H1 (cell line): ENCODE data around the gene SPACA7. TPM values are rescaled to one million over a fixed set of nuclear protein-coding genes. Genes with fewer than 3 reads are reported as not detected.

Experiments used
- CTCF ChIA-PET: fragments of 300-600 bp; sonication (Branson Sonifier 250); formaldehyde crosslinking; loops from one replicate; lab custom pipeline; 2021; ENCODE audit not compliant: partially characterized antibody; lab: Charles Lee
- POLR2A ChIA-PET: fragments of 300-600 bp; sonication (Branson Sonifier 250); formaldehyde crosslinking; loops from one replicate; lab custom pipeline; 2021; ENCODE audit warnings: inconsistent platforms; ENCODE audit not compliant: partially characterized antibody; lab: Charles Lee
- DNase-seq, 2 experiments: peaks; one replicate each; pipeline versions ENCODE4 v3.0.0 to v3.0.0-alpha.2; 2010 to 2022; ENCODE audit warnings: low spot score in 2 of 2, low read depth in 1 of 2, mixed read lengths in 1 of 2
- FAIRE-seq: peaks from 2 replicates; lab custom pipeline; 2011; peaks lifted over from hg19 to GRCh38; lab: Jason Lieb, UNC
- H2AFZ ChIP-seq: 2 replicates; pipeline ENCODE4 v1.8.1; 2012; ENCODE audit warnings: low read length, inconsistent platforms
- H2AK5ac ChIP-seq: 2 replicates; pipeline ENCODE4 v1.6.1; 2013; ENCODE audit warnings: low read depth, low read length
- H2BK120ac ChIP-seq: replicated peaks from 2 replicates; pipeline ENCODE3; 2013; ENCODE audit warnings: low read depth, low read length, inconsistent platforms
- H2BK12ac ChIP-seq: 2 replicates; pipeline ENCODE4 v1.6.1; 2013; ENCODE audit warnings: low read depth, low read length
- H2BK15ac ChIP-seq: 2 replicates; pipeline ENCODE4 v1.6.1; 2013; ENCODE audit warnings: low read length
- H2BK20ac ChIP-seq: 2 replicates; pipeline ENCODE4 v1.6.1; 2013; ENCODE audit warnings: low read length
- H2BK5ac ChIP-seq: 2 replicates; pipeline ENCODE4 v1.6.1; 2013; ENCODE audit warnings: low read depth, low read length
- H3K14ac ChIP-seq: 2 replicates; pipeline ENCODE4 v1.6.1; 2013; ENCODE audit warnings: inconsistent platforms; ENCODE audit not compliant: insufficient read length
- H3K18ac ChIP-seq: 2 replicates; pipeline ENCODE4 v1.6.1; 2013; ENCODE audit warnings: low read length; ENCODE audit errors: extremely low read depth
- H3K23ac ChIP-seq: 2 replicates; pipeline ENCODE4 v1.6.1; 2013; ENCODE audit warnings: inconsistent platforms; ENCODE audit not compliant: insufficient read length
- H3K23me2 ChIP-seq: 2 replicates; pipeline ENCODE4 v1.6.1; 2013; ENCODE audit warnings: low read depth, low read length
- H3K27ac ChIP-seq: 2 replicates; pipeline ENCODE4 v1.6.1; 2011; ENCODE audit warnings: low read depth, low read length, inconsistent platforms
- H3K27me3 ChIP-seq, 4 experiments: replicated peaks in 1 of 4; 1 replicate in 1 of 4; 2 replicates in 3 of 4; pipeline versions ENCODE4 v1.6.1 to v1.8.1; 2011 to 2013; ENCODE audit warnings: low read length in 3 of 4, mild to moderate bottlenecking in 3 of 4, inconsistent platforms in 2 of 4, mixed read lengths in 2 of 4, moderate library complexity in 1 of 4; ENCODE audit not compliant: control insufficient read depth in 3 of 4, insufficient read depth in 3 of 4; ENCODE audit errors: extremely low read depth in 1 of 4
- H3K36me3 ChIP-seq, 4 experiments: 2 replicates each; pipeline versions ENCODE4 v1.6.1 to v1.8.1; 2011 to 2013; ENCODE audit warnings: mild to moderate bottlenecking in 4 of 4, low read length in 3 of 4, moderate library complexity in 2 of 4, control low read depth in 1 of 4, inconsistent platforms in 1 of 4; ENCODE audit not compliant: insufficient read depth in 4 of 4, control insufficient read depth in 2 of 4
- H3K4ac ChIP-seq: replicated peaks from 2 replicates; pipeline ENCODE3; 2013; ENCODE audit warnings: low read length, low read depth, mixed read lengths, inconsistent platforms; ENCODE audit not compliant: insufficient read length
- H3K4me1 ChIP-seq, 4 experiments: replicated peaks in 1 of 4; 1 replicate in 1 of 4; 2 replicates in 3 of 4; pipeline versions ENCODE4 v1.6.1 to v1.8.1; 2011 to 2013; ENCODE audit warnings: low read length in 3 of 4, inconsistent platforms in 2 of 4, mixed read lengths in 1 of 4; ENCODE audit not compliant: insufficient read depth in 4 of 4, control insufficient read depth in 3 of 4
- H3K4me2 ChIP-seq, 2 experiments: 2 replicates each; pipeline versions ENCODE4 v1.6.1 to v1.8.1; 2011 to 2013; ENCODE audit warnings: low read depth in 2 of 2, low read length in 2 of 2, control low read depth in 1 of 2, inconsistent platforms in 1 of 2, mild to moderate bottlenecking in 1 of 2; ENCODE audit not compliant: insufficient read depth in 1 of 2
- H3K4me3 ChIP-seq, 4 experiments: fragments of 200-600, 300-600 bp in 1 of 4; sonication (generic), shearing (Covaris generic), sonication (Bioruptor Twin) in 1 of 4; 2 replicates each; pipeline versions ENCODE4 v1.5.1 to v1.8.1; 2011 to 2016; ENCODE audit warnings: low read length in 4 of 4, low read depth in 3 of 4, control low read depth in 2 of 4, inconsistent platforms in 2 of 4, mild to moderate bottlenecking in 2 of 4, mixed read lengths in 1 of 4, moderate library complexity in 1 of 4; ENCODE audit not compliant: insufficient read depth in 2 of 4; ENCODE audit errors: extremely low read depth in 1 of 4
- H3K56ac ChIP-seq: replicated peaks from 2 replicates; pipeline ENCODE3; 2013; ENCODE audit warnings: low read depth, mild to moderate bottlenecking, mixed read lengths, low read length, inconsistent platforms; ENCODE audit not compliant: insufficient read length
- H3K79me1 ChIP-seq: 2 replicates; pipeline ENCODE4 v1.6.1; 2013; ENCODE audit warnings: low read depth, low read length, control low read depth
- H3K79me2 ChIP-seq, 2 experiments: 2 replicates each; pipeline versions ENCODE4 v1.6.1 to v1.8.1; 2012 to 2013; ENCODE audit warnings: low read length in 2 of 2, mild to moderate bottlenecking in 2 of 2, inconsistent platforms in 1 of 2; ENCODE audit not compliant: insufficient read depth in 2 of 2, control insufficient read depth in 1 of 2
- H3K9ac ChIP-seq, 4 experiments: replicated peaks in 1 of 4; 1 replicate in 1 of 4; 2 replicates in 3 of 4; pipeline versions ENCODE4 v1.6.1 to v1.8.1; 2011 to 2013; ENCODE audit warnings: low read depth in 3 of 4, low read length in 3 of 4, control low read depth in 2 of 4, mild to moderate bottlenecking in 2 of 4, moderate library complexity in 2 of 4, inconsistent platforms in 1 of 4; ENCODE audit errors: extremely low read depth in 1 of 4
- H3K9me3 ChIP-seq, 2 experiments: 2 replicates each; pipeline versions ENCODE4 v1.6.1 to v1.8.1; 2012 to 2013; ENCODE audit warnings: mild to moderate bottlenecking in 2 of 2, moderate library complexity in 2 of 2, control low read depth in 1 of 2, inconsistent platforms in 1 of 2, low read depth in 1 of 2, low read length in 1 of 2, mixed read lengths in 1 of 2; ENCODE audit not compliant: insufficient read depth in 2 of 2
- H4K20me1 ChIP-seq, 2 experiments: replicated peaks in 1 of 2; 2 replicates each; pipeline versions ENCODE3 to v1.8.1; 2011 to 2013; ENCODE audit warnings: inconsistent platforms in 2 of 2, low read length in 2 of 2, mild to moderate bottlenecking in 1 of 2; ENCODE audit not compliant: insufficient read depth in 2 of 2, control insufficient read depth in 1 of 2
- H4K5ac ChIP-seq: 2 replicates; pipeline ENCODE4 v1.6.1; 2013; ENCODE audit warnings: low read length, low read depth, mixed read lengths, inconsistent platforms; ENCODE audit not compliant: insufficient read length
- H4K8ac ChIP-seq: 2 replicates; pipeline ENCODE4 v1.8.0; 2013; ENCODE audit warnings: mild to moderate bottlenecking, moderate library complexity, low read length, inconsistent platforms; ENCODE audit not compliant: insufficient read depth; ENCODE audit errors: extremely low read depth
- H4K91ac ChIP-seq: replicated peaks from 2 replicates; pipeline ENCODE3; 2013; ENCODE audit warnings: low read length, mixed read lengths, inconsistent platforms; ENCODE audit not compliant: insufficient read length
- CBX5 ChIP-seq: fragments of 300-800, 300-1000 bp; sonication (generic); IDR thresholded peaks from 2 replicates; pipeline ENCODE4 v1.7.1; 2016; ENCODE audit warnings: antibody characterized with exemption, low read length, low read depth
- EZH2 ChIP-seq: fragments of 200-600 bp; sonication (generic); IDR thresholded peaks from 2 replicates; pipeline ENCODE4 v1.7.1; 2012; ENCODE audit warnings: low read depth, mild to moderate bottlenecking, moderate library complexity, low read length, inconsistent platforms; ENCODE audit not compliant: severe bottlenecking
- HDAC6 ChIP-seq: IDR thresholded peaks from one replicate; pipeline ENCODE4 v1.7.1; 2012; ENCODE audit warnings: low read depth, mild to moderate bottlenecking, inconsistent platforms, low read length, moderate library complexity
- KDM1A ChIP-seq: fragments of 200-600, 300-600 bp; sonication (generic); IDR thresholded peaks from 2 replicates; pipeline ENCODE4 v1.7.1; 2016; ENCODE audit warnings: mild to moderate bottlenecking, low read length, borderline replicate concordance
- RBBP5 ChIP-seq: IDR thresholded peaks from 2 replicates; pipeline ENCODE4 v1.7.1; 2012; ENCODE audit warnings: low read depth, mild to moderate bottlenecking, inconsistent platforms, low read length, moderate library complexity, borderline replicate concordance
- RNF2 ChIP-seq: fragments of 200-900, 300-1000 bp; sonication (generic); IDR thresholded peaks from 2 replicates; pipeline ENCODE4 v1.7.1; 2016; ENCODE audit warnings: borderline replicate concordance, low read depth, mild to moderate bottlenecking, antibody characterized with exemption, low read length; ENCODE audit not compliant: poor library complexity, severe bottlenecking; ENCODE audit errors: missing control alignments
- SAP30 ChIP-seq: fragments of 300-600 bp; sonication (generic); IDR thresholded peaks from 2 replicates; pipeline ENCODE4 v1.7.1; 2012; ENCODE audit warnings: low read length, moderate library complexity, mild to moderate bottlenecking, inconsistent platforms; ENCODE audit not compliant: insufficient read depth, insufficient replicate concordance
- SIN3A ChIP-seq, 2 experiments: IDR thresholded peaks in 1 of 2; conservative IDR thresholded peaks in 1 of 2; 2 replicates each; pipeline ENCODE4 v1.6.1; 2011 to 2012; ENCODE audit warnings: low read length in 2 of 2, improper control_type of control experiment in 1 of 2, low read depth in 1 of 2, mild to moderate bottlenecking in 1 of 2
- SP2 ChIP-seq: IDR thresholded peaks from 2 replicates; pipeline ENCODE4 v1.6.1; 2012; ENCODE audit warnings: mild to moderate bottlenecking, low read length, inconsistent platforms
- SP4 ChIP-seq: IDR thresholded peaks from 2 replicates; pipeline ENCODE4 v1.6.1; 2012; ENCODE audit warnings: low read length, inconsistent platforms
- YY1 ChIP-seq: IDR thresholded peaks from 2 replicates; pipeline ENCODE4 v1.6.1; 2011; ENCODE audit warnings: low read depth, mild to moderate bottlenecking, low read length
- WGBS, 2 experiments: shearing (Covaris generic) in 1 of 2; methylation state at CpG; one replicate each; pipeline versions ENCODE4 v1.1.6 to v1.1.7; 2013 to 2015; ENCODE audit warnings: low lambda C conversion rate in 2 of 2, mixed read lengths in 2 of 2, inconsistent platforms in 1 of 2, low coverage in 1 of 2, missing lambda C conversion rate in 1 of 2; ENCODE audit not compliant: insufficient replicate concordance in 2 of 2, insufficient coverage in 1 of 2, insufficient read length in 1 of 2; ENCODE audit errors: extremely low coverage in 1 of 2, missing lambda C conversion rate in 1 of 2; 5-methylcytosine and 5-hydroxymethylcytosine counted together
- polyA plus RNA-seq, 7 experiments: library from polyadenylated mRNA; depleted of rRNA in 3 of 7; stranded (reverse) in 5 of 7; unstranded in 2 of 7; fragments of >200 nt in 5 of 7; fragments of 200-250 nt in 2 of 7; gene quantifications; 1 replicate in 5 of 7; 2 replicates in 1 of 7; 4 replicates in 1 of 7; pipeline versions ENCODE4 v1.2.1 to v1.2.3, GENCODE V29; 2011 to 2013; ENCODE audit warnings: missing spikeins in 2 of 7, mixed read lengths in 2 of 7
- total RNA-seq: library from RNA; stranded (reverse); fragmentation: NEBNext Ultra II Directional; extraction: Animal tissue kit (Norgen Biotek cat#: 25700); gene quantifications from 2 replicates; pipeline ENCODE4 v1.2.1, GENCODE V29; 2021
- TF ChIP-seq, protein P1 (sequence below): IDR thresholded peaks from 2 replicates; pipeline ENCODE4 v1.6.1; 2011; ENCODE audit warnings: low read length, improper control_type of control experiment

The SPACA7 gene
- total and polyA plus RNA-seq, 2 of the 8 experiments (the other 6 are each of a cell fraction or from before 2014, with no cell fraction given), result not detected

DNA sequence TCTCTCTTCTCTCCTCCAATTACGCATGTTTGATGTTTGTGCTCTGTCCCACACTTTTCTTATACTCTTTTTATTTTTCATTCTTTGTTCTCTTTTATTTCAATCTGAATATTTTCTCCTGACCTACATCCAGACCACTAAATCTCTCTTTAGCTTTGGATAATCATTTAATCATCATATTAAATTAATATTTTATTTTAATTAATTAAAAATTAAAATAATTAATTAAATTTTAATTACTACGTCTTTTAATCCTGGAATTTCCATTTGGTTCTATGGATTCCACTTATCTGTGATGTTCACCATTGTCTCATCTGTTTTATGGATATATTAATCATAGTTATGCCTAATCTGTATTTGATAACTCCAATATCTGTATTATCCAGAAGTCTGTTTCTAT is 62.4 kb downstream of the SPACA7 start:
- Histone ChIP-seq H3K4me1 (peaks cover 0 to 4% (median under 1%) of the 10 kb centered on the region in 4 experiments; a peak in 2 of 7 replicates), H3K4ac (no peak overlapping the region), H4K5ac (no peak overlapping the region), H2BK5ac (no peak overlapping the region), H3K27me3 (peaks cover 0 to 2% (median under 1%) of the 10 kb centered on the region in 4 experiments; a peak in 4 of 7 replicates), H4K20me1 (peaks cover 0 to 3% of the 10 kb centered on the region in 2 experiments), H2BK15ac (no peak overlapping the region), H2AK5ac (no peak overlapping the region), H2BK20ac (no peak overlapping the region), H3K9ac (no peak overlapping the region), H3K23ac (no peak overlapping the region), H2BK12ac (no peak overlapping the region), H3K79me2 (0 out of 4 replicates have a peak, but pooled peaks cover 0 to 2% of the 10 kb centered on the region in 2 experiments), H2AFZ (no peak overlapping the region), H3K36me3 (no peaks in the 10 kb centered on the region), H3K18ac (no peak overlapping the region), H3K79me1 (peaks cover 3% of the 10 kb centered on the region; the same call in 1 of the 2 replicates), H3K56ac (no peak overlapping the region), H2BK120ac (no peak overlapping the region), H3K23me2 (peaks cover 1% of the 10 kb centered on the region; the same call in 1 of the 2 replicates), H3K4me2 (no peak overlapping the region), H4K91ac (no peak overlapping the region), H3K4me3 (no peak overlapping the region), H3K9me3 (peaks cover 2 to 16% of the 10 kb centered on the region in 2 experiments; a peak in 2 of 4 replicates), H3K27ac (no peak overlapping the region), H4K8ac (no peak overlapping the region), H3K14ac (no peak overlapping the region)
- no peak for DNase-seq
- no peak for FAIRE-seq
- 74% methylated on average over 2 of the region's 2 CpGs; no CpG with 5 or more reads in 1 of the 2 experiments for WGBS, 2 experiments
- CTCF ChIA-PET, result interaction anchor here (1.3 kb wide), 1 partner anchor 103 kb away, joined by 3 read pairs; no protein-coding TSS in a partner anchor
- POLR2A ChIA-PET, result no interaction called here
- TF ChIP-seq SAP30 (no peak), RNF2 (no peak), HDAC6 (no peak), SP4 (no peak), SIN3A (conservative IDR thresholded peaks at IDR 0.05 in 1 of 2, IDR thresholded peaks at IDR 0.05 in 1 of 2; ENCODE audit: low read depth in 1 of 2, low read length in 2 of 2) (no peak), EZH2 (no peak), KDM1A (no peak), RBBP5 (no peak), YY1 (no peak), CBX5 (no peak), SP2 (no peak)
- TF ChIP-seq, protein P1, sequence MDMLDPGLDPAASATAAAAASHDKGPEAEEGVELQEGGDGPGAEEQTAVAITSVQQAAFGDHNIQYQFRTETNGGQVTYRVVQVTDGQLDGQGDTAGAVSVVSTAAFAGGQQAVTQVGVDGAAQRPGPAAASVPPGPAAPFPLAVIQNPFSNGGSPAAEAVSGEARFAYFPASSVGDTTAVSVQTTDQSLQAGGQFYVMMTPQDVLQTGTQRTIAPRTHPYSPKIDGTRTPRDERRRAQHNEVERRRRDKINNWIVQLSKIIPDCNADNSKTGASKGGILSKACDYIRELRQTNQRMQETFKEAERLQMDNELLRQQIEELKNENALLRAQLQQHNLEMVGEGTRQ, result no peak
